ENCODE results near the gene SLC7A10. TPM values are rescaled to one million over a fixed set of nuclear protein-coding genes. Genes with fewer than 3 reads are reported as not detected.
"Not testable (repeated sequence)": the region's sequence is repeated elsewhere in the genome, so short reads cannot be mapped to it uniquely, and the experiment has no call there.

The SLC7A10 gene
- total RNA-seq, 1 experiment from 2014 or later: not detected

- POLR2A ChIA-PET: no interaction called here
- Histone ChIP-seq H3K9me3 (no peaks in the 10 kb centered on the region), H3K4me3 (ENCODE audit: low read depth, low read length) (no peak overlapping the region), H3K27me3 (replicated peaks; ENCODE audit: control insufficient read depth, insufficient read depth, low read length) (no peaks in the 10 kb centered on the region), H3K36me3 (ENCODE audit: control insufficient read depth, insufficient read depth, low read length) (no peaks in the 10 kb centered on the region), H3K4me1 (peaks cover 11% of the 10 kb centered on the region; the same call in 1 of the 2 replicates)
- Mint-ChIP-seq H3K36me3 (ENCODE audit: insufficient read depth, unreplicated experiment) (peaks cover 6% of the 10 kb centered on the region), H3K9me3 (ENCODE audit: unreplicated experiment) (no peaks in the 10 kb centered on the region), H3K4me3 (ENCODE audit: unreplicated experiment) (no peak overlapping the region), H3K4me1 (ENCODE audit: low read depth, unreplicated experiment) (no peaks in the 10 kb centered on the region), H3K27ac (ENCODE audit: unreplicated experiment) (no peak overlapping the region), H3K27me3 (ENCODE audit: insufficient read depth, unreplicated experiment) (peaks cover 7% of the 10 kb centered on the region)
- intact Hi-C loops (cut with micrococcal nuclease; ENCODE audit: unreplicated experiment): no loop called here
- no peak for TF ChIP-seq CTCF (IDR thresholded peaks at IDR 0.05; ENCODE audit: insufficient read depth in 1 of 2, low read depth in 1 of 2, low read length in 1 of 2, severe bottlenecking in 1 of 2, unreplicated experiment in 1 of 2)
- BruUV-seq (replicated peaks): no TSS peak
- CTCF ChIA-PET: interaction anchor here (0.7 kb wide), 1 partner anchor 335 kb away, joined by 3 read pairs; no protein-coding TSS in a partner anchor
- DNase-seq: no peak
Observed at GRCh38 chr19:33191501-33191900, 34.1 kb downstream of the SLC7A10 start.

DNA sequence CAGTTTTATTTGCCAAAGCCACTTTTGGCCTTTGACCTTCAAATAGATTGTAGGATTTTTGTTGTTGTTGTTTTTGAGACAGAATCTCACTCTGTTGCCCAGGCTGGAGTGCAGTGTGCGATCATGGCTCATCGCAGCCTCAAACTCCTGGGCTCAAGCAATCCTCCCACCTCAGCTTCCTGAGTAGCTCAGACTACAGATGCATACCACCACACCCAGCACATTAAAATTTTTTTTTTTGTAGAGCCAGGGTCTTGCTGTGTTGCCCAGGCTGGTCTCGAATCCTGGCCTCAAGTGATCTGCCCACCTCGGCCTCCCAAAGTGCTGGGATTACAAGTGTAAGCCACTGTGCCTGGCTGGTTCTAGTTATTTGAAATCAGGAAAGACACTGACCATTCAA, 34.6 kb downstream of the SLC7A10 start:
- H3K4me1 Mint-ChIP-seq (ENCODE audit: low read depth, unreplicated experiment); intact Hi-C loops (cut with micrococcal nuclease; ENCODE audit: unreplicated experiment); H3K4me3 Mint-ChIP-seq (ENCODE audit: unreplicated experiment); H3K27me3 ChIP-seq (replicated peaks; ENCODE audit: control insufficient read depth, insufficient read depth, low read length); H3K4me3 ChIP-seq (ENCODE audit: low read depth, low read length); H3K36me3 ChIP-seq (ENCODE audit: control insufficient read depth, insufficient read depth, low read length); CTCF ChIA-PET; BruUV-seq (replicated peaks); H3K9me3 ChIP-seq; DNase-seq; H3K36me3 Mint-ChIP-seq (ENCODE audit: insufficient read depth, unreplicated experiment); H3K9me3 Mint-ChIP-seq (ENCODE audit: unreplicated experiment); H3K27me3 Mint-ChIP-seq (ENCODE audit: insufficient read depth, unreplicated experiment); POLR2A ChIA-PET; H3K27ac Mint-ChIP-seq (ENCODE audit: unreplicated experiment): not testable (repeated sequence)
- peaks cover 11% of the 10 kb centered on the region; the same call in 1 of the 2 replicates for H3K4me1 ChIP-seq

- Histone ChIP-seq H3K36me3 (ENCODE audit: control insufficient read depth, insufficient read depth, low read length) (no peaks in the 10 kb centered on the region), H3K4me3 (ENCODE audit: low read depth, low read length) (no peak overlapping the region), H3K9me3 (no peaks in the 10 kb centered on the region), H3K4me1 (peaks cover 4% of the 10 kb centered on the region; the same call in 1 of the 2 replicates), H3K27me3 (replicated peaks; ENCODE audit: control insufficient read depth, insufficient read depth, low read length) (no peaks in the 10 kb centered on the region)
- TF ChIP-seq CTCF (IDR thresholded peaks at IDR 0.05; ENCODE audit: insufficient read depth in 1 of 2, low read depth in 1 of 2, low read length in 1 of 2, severe bottlenecking in 1 of 2, unreplicated experiment in 1 of 2): no peak
- H3K9me3 Mint-ChIP-seq (ENCODE audit: unreplicated experiment): no peaks in the 10 kb centered on the region
- no peak overlapping the region for H3K27ac Mint-ChIP-seq (ENCODE audit: unreplicated experiment)
- ChIA-PET CTCF (no interaction called here), POLR2A (no interaction called here)
- intact Hi-C loops (cut with micrococcal nuclease; ENCODE audit: unreplicated experiment): no loop called here
- no peak for DNase-seq
- H3K36me3 Mint-ChIP-seq (ENCODE audit: insufficient read depth, unreplicated experiment): peaks cover 6% of the 10 kb centered on the region
- H3K4me1 Mint-ChIP-seq (ENCODE audit: low read depth, unreplicated experiment): no peaks in the 10 kb centered on the region
- peaks cover 7% of the 10 kb centered on the region for H3K27me3 Mint-ChIP-seq (ENCODE audit: insufficient read depth, unreplicated experiment)
- BruUV-seq (replicated peaks): no TSS peak
- H3K4me3 Mint-ChIP-seq (ENCODE audit: unreplicated experiment): no peak overlapping the region
Observed at GRCh38 chr19:33189453-33189852, 36.2 kb downstream of the SLC7A10 start.

DNA sequence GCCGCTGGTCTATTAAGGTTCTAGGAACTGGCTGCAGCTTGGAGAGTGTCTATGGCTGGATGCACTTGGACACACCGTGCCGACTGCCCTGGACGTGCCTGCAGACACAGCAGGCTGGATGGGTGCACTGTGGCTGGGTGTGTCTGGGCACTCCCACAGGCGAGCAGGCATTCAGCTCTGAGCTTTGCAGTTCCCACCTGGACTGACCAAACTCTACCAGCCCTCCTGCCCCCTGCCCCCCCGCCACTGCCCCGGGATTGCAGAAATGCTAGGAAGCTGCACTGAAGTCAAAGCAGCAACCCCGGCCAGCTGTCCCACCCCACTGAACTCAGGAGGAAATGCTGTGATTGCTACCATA, 38.5 kb downstream of the SLC7A10 start:
- H3K27ac Mint-ChIP-seq (ENCODE audit: unreplicated experiment): no peak overlapping the region
- CTCF ChIA-PET: interaction anchor here (0.6 to 2.7 kb wide), 2 partner anchors 10 to 506 kb away, joined by 3 to 8 read pairs; no protein-coding TSS in a partner anchor
- H3K4me1 ChIP-seq: no peaks in the 10 kb centered on the region
- no peak overlapping the region for H3K4me3 Mint-ChIP-seq (ENCODE audit: unreplicated experiment)
- no peaks in the 10 kb centered on the region for H3K4me1 Mint-ChIP-seq (ENCODE audit: low read depth, unreplicated experiment)
- no peak for DNase-seq
- H3K4me3 ChIP-seq (ENCODE audit: low read depth, low read length): no peak overlapping the region
- POLR2A ChIA-PET: no interaction called here
- H3K36me3 Mint-ChIP-seq (ENCODE audit: insufficient read depth, unreplicated experiment): no peaks in the 10 kb centered on the region
- no peak for TF ChIP-seq CTCF (IDR thresholded peaks at IDR 0.05; ENCODE audit: insufficient read depth in 1 of 2, low read depth in 1 of 2, low read length in 1 of 2, severe bottlenecking in 1 of 2, unreplicated experiment in 1 of 2)
- BruUV-seq (replicated peaks): no TSS peak
- peaks cover 7% of the 10 kb centered on the region for H3K27me3 Mint-ChIP-seq (ENCODE audit: insufficient read depth, unreplicated experiment)
- H3K9me3 ChIP-seq: no peaks in the 10 kb centered on the region
- H3K9me3 Mint-ChIP-seq (ENCODE audit: unreplicated experiment): no peaks in the 10 kb centered on the region
- H3K27me3 ChIP-seq (replicated peaks; ENCODE audit: control insufficient read depth, insufficient read depth, low read length): no peaks in the 10 kb centered on the region
- H3K36me3 ChIP-seq (ENCODE audit: control insufficient read depth, insufficient read depth, low read length): no peaks in the 10 kb centered on the region
- intact Hi-C loops (cut with micrococcal nuclease; ENCODE audit: unreplicated experiment): no loop called here

Data from Caco-2 (cell line).